Measurements from ENCODE around the gene SLC13A1. TPM values are rescaled to one million over a fixed set of nuclear protein-coding genes. Genes with fewer than 3 reads are reported as not detected.

Gene SLC13A1
- total and polyA plus RNA-seq, 4 experiments from 2014 or later: not detected

DNA sequence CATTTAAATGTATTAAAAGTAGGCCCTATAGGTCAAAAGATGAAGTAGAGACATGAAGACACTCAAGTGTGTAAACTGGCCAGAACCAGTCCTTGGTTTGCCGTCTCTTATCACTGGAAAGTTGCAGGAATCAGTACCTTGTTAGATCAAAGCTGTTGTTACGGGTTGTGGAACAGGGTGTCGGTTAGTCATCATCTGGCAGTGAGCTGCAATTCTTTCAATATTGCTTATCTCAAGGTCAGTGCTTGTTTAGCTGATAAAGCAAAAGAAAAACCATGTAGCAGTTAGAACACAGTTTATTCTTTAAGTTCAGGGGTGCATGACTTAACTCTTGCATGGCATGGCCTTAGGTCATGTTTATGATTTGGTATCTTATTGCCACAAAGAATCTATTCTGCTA, 10.0 kb upstream of the SLC13A1 start:
- Histone ChIP-seq H3K27me3 (ENCODE audit: insufficient read depth, low read length) (no peaks in the 10 kb centered on the region), H3K36me3 (ENCODE audit: insufficient read depth, low read length) (no peaks in the 10 kb centered on the region), H3K9me3 (ENCODE audit: control insufficient read depth in 1 of 2, low read length in 2 of 2) (no peaks in the 10 kb centered on the region), H3K4me3 (ENCODE audit: low read length in 2 of 2) (no peak overlapping the region), H3K4me1 (ENCODE audit: insufficient read depth, low read length) (no peaks in the 10 kb centered on the region), H3K27ac (ENCODE audit: low read depth, low read length) (no peak overlapping the region)
- Mint-ChIP-seq H3K9me3 (peaks cover 0 to 6% (median 3%) of the 10 kb centered on the region in 8 donors), H3K27me3 (no peaks in the 10 kb centered on the region), H3K27ac (no peak overlapping the region), H3K4me3 (no peak overlapping the region), H3K4me1 (no peaks in the 10 kb centered on the region), H3K36me3 (no peaks in the 10 kb centered on the region)
- POLR2A ChIA-PET (ENCODE audit: partially characterized antibody): no interaction called here
- CTCF ChIA-PET (ENCODE audit: partially characterized antibody): no interaction called here
- no peak for DNase-seq
- intact Hi-C loops (cut with micrococcal nuclease): no loop called here

DNA sequence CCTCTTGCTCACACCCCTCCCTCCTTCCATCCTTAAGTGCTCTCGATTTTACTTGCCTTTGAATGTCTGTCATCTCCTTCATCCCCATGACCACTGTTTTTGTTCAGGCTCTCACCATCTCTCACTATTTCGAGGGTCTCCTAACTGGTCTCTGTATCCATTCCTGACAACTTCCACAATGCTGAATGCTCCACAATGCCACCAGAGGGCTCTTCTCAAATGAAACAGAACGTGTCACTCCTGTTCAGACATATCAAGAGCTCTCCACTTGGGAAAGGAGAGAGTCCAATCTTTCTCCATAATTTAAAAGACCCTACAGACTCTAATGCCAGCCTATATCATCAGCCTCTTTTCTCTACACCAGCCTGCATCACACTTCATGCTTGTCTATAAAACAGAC, 9.0 kb upstream of the SLC13A1 start:
- intact Hi-C loops (cut with micrococcal nuclease): no loop called here
- POLR2A ChIA-PET (ENCODE audit: partially characterized antibody): no interaction called here
- no peaks in the 10 kb centered on the region for H3K9me3 ChIP-seq (ENCODE audit: control insufficient read depth in 1 of 2, low read length in 2 of 2)
- no peaks in the 10 kb centered on the region for H3K4me1 Mint-ChIP-seq
- H3K9me3 Mint-ChIP-seq: peaks cover 0 to 4% (median 2%) of the 10 kb centered on the region in 8 donors
- no peaks in the 10 kb centered on the region for H3K27me3 ChIP-seq (ENCODE audit: insufficient read depth, low read length)
- CTCF ChIA-PET (ENCODE audit: partially characterized antibody): no interaction called here
- H3K27ac Mint-ChIP-seq: no peak overlapping the region
- no peaks in the 10 kb centered on the region for H3K36me3 Mint-ChIP-seq
- no peaks in the 10 kb centered on the region for H3K36me3 ChIP-seq (ENCODE audit: insufficient read depth, low read length)
- no peaks in the 10 kb centered on the region for H3K27me3 Mint-ChIP-seq
- no peak overlapping the region for H3K27ac ChIP-seq (ENCODE audit: low read depth, low read length)
- H3K4me1 ChIP-seq (ENCODE audit: insufficient read depth, low read length): no peaks in the 10 kb centered on the region
- DNase-seq: no peak
- no peak overlapping the region for H3K4me3 ChIP-seq (ENCODE audit: low read length in 2 of 2)
- H3K4me3 Mint-ChIP-seq: no peak overlapping the region

DNA sequence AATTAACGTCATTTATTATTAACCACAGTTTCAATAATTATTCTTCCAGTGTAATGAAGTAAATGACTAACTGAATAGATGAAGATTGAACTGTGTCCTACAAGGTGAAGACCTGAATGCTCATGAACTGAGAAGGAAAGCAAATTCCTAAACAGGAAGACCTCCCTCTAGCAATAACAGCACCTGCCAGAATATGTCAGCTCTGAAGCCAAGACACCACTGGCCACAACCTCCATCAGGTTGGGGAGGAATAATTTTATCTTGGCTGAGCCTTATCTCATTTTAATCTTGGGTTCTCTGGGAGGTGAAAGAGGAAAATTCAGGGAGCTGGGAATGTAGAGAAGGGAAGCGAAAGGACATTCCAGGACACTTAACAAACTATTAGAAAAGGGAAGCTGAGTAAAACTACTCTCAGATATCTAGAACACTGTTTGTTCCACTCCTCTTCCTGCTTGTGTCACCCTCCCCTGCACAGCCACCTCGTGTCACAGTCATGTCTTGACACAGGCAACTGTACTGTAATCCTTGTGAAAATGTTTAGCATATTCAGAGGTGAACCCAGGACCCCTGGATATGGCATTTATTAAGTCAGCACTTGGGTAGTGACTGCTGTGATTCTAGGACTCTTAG, 4.6 kb upstream of the SLC13A1 start:
- Mint-ChIP-seq H3K4me3 (no peak overlapping the region), H3K4me1 (no peaks in the 10 kb centered on the region), H3K27ac (no peak overlapping the region), H3K36me3 (no peaks in the 10 kb centered on the region), H3K9me3 (peaks cover 0 to 2% (median 0%) of the 10 kb centered on the region in 8 donors), H3K27me3 (no peaks in the 10 kb centered on the region)
- DNase-seq: no peak
- Histone ChIP-seq H3K27me3 (ENCODE audit: insufficient read depth, low read length) (no peaks in the 10 kb centered on the region), H3K27ac (ENCODE audit: low read depth, low read length) (no peak overlapping the region), H3K4me3 (ENCODE audit: low read length in 2 of 2) (no peak overlapping the region), H3K9me3 (ENCODE audit: control insufficient read depth in 1 of 2, low read length in 2 of 2) (no peaks in the 10 kb centered on the region), H3K4me1 (ENCODE audit: insufficient read depth, low read length) (no peaks in the 10 kb centered on the region), H3K36me3 (ENCODE audit: insufficient read depth, low read length) (no peaks in the 10 kb centered on the region)
- POLR2A ChIA-PET (ENCODE audit: partially characterized antibody): no interaction called here
- CTCF ChIA-PET (ENCODE audit: partially characterized antibody): no interaction called here
- intact Hi-C loops (cut with micrococcal nuclease): no loop called here

DNA sequence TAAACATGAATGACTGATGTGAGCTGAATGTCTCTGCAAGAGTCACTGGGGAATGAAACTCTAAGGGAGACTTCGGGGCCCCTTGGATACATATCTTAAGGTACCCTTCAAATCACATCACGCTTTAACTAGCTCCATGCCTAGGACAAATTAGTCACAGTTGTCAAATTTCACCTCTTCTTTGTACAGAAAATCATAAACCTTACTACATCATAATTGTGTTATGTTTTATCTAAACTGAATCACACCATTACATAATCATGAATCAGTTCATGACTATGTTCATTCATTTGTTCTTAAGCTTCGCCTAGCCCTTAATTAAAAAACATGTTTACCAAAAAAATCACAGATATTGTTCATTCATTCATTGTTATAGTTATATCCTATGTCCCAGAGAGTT, 2.1 kb upstream of the SLC13A1 start:
- Histone ChIP-seq H3K27me3 (ENCODE audit: insufficient read depth, low read length) (no peaks in the 10 kb centered on the region), H3K4me3 (ENCODE audit: low read length in 2 of 2) (no peak overlapping the region), H3K27ac (ENCODE audit: low read depth, low read length) (no peak overlapping the region), H3K4me1 (ENCODE audit: insufficient read depth, low read length) (no peaks in the 10 kb centered on the region), H3K9me3 (ENCODE audit: control insufficient read depth in 1 of 2, low read length in 2 of 2) (no peaks in the 10 kb centered on the region), H3K36me3 (ENCODE audit: insufficient read depth, low read length) (no peaks in the 10 kb centered on the region)
- no peak overlapping the region for H3K27ac Mint-ChIP-seq
- no peak overlapping the region for H3K4me3 Mint-ChIP-seq
- ChIA-PET CTCF (ENCODE audit: partially characterized antibody) (no interaction called here), POLR2A (ENCODE audit: partially characterized antibody) (no interaction called here)
- no peaks in the 10 kb centered on the region for H3K4me1 Mint-ChIP-seq
- no peaks in the 10 kb centered on the region for H3K27me3 Mint-ChIP-seq
- no peak for DNase-seq
- no peaks in the 10 kb centered on the region for H3K36me3 Mint-ChIP-seq
- intact Hi-C loops (cut with micrococcal nuclease): no loop called here
- peaks cover 0 to 2% (median 0%) of the 10 kb centered on the region in 8 donors for H3K9me3 Mint-ChIP-seq

DNA sequence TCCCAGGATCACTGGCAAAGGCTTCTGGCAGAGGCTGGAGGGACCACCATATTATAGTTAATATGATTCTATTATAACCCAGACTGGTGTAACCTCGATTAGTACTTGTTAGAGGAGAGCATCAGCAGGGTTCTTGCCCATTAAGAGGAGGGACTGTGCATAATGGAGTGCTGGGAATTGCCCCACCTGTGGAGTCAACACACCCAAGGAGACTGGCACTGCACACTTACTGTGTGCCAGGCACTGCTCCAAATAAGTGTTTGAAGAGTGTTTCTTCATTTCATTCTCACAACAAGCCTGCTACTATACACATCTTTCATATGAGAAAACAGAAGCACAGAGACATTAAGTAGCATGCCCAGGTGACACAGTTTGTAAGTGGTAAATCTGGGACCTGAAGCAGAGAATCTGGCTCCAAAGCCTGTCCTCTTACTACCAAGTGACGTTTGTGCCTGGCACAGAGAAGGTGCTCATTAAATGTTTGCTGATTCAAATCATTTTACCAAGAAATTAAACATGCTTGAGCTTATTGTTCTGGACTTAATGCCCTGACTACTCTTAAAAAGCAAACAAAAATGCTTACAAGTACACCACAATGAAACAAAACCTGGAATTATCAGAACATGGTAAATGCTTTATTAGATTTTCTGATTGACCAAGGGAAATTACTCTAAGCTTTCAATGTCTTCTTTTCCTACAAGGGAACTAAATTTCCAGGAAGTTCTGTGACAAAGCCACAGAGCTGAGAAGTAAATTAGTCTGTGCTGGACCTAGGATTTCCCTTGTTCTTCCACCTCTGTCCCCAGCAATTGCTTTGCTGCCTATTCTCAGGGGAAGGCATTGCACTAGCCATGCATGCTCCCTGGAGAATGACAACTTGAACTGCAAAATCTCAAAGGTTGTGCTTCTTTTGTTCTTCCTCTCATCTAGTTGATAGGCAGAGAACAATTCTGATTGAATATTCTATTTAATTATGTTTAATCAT, 809 bp downstream of the SLC13A1 start:
- ChIA-PET CTCF (ENCODE audit: partially characterized antibody) (no interaction called here), POLR2A (ENCODE audit: partially characterized antibody) (no interaction called here)
- Mint-ChIP-seq H3K4me1 (no peaks in the 10 kb centered on the region), H3K36me3 (no peaks in the 10 kb centered on the region), H3K27me3 (no peaks in the 10 kb centered on the region), H3K4me3 (no peak overlapping the region), H3K9me3 (peaks cover 0 to 2% (median 0%) of the 10 kb centered on the region in 8 donors), H3K27ac (no peak overlapping the region)
- no peak overlapping the region for H3K27ac ChIP-seq (ENCODE audit: low read depth, low read length)
- no peaks in the 10 kb centered on the region for H3K27me3 ChIP-seq (ENCODE audit: insufficient read depth, low read length)
- intact Hi-C loops (cut with micrococcal nuclease): no loop called here
- no peak for DNase-seq
- no peaks in the 10 kb centered on the region for H3K4me1 ChIP-seq (ENCODE audit: insufficient read depth, low read length)
- H3K36me3 ChIP-seq (ENCODE audit: insufficient read depth, low read length): no peaks in the 10 kb centered on the region
- H3K4me3 ChIP-seq (ENCODE audit: low read length in 2 of 2): no peak overlapping the region
- H3K9me3 ChIP-seq (ENCODE audit: control insufficient read depth in 1 of 2, low read length in 2 of 2): no peaks in the 10 kb centered on the region

DNA sequence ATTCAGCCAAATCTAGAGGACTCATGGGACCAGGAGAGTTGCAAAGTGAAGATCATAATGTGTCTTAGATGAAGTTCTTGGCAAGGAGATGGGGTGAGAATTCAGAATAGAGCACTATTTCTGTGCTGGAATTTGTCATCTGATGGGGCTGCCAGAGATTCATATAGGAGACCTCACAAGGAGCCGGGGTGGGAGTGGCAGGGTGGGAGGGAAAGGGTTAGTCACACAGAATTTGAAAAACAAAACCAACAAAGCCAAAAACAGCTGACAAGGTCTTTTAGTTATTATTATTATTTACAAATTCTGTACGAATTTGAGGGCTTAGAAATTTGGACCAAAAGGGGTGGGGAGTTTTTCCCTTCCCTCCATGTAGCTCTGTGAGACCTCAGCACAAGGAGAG, 1.7 kb downstream of the SLC13A1 start:
- Mint-ChIP-seq H3K27ac (no peak overlapping the region), H3K27me3 (no peaks in the 10 kb centered on the region)
- no peak for DNase-seq

DNA sequence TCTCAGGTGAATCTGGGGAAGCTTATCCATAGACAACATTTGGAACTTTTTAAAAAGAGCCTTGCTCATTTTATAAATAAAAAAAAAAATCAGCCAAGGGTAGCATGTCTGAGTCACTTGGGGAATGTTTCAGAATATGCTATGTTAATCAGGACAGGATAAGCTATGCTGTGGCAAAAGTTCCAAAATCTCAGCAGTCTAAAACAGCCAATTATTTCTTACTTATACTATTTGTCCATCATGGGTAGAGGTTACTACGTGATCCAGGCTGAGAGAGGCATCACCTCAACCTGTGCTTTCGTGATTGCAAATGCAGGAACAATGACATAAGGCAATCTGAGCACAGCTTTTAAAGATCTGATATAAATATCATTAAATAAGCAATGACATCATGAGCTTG, 6.5 kb downstream of the SLC13A1 start:
- Histone ChIP-seq H3K27ac (ENCODE audit: low read depth, low read length) (no peak overlapping the region), H3K4me3 (ENCODE audit: low read length in 2 of 2) (no peak overlapping the region), H3K27me3 (ENCODE audit: insufficient read depth, low read length) (no peaks in the 10 kb centered on the region), H3K9me3 (ENCODE audit: control insufficient read depth in 1 of 2, low read length in 2 of 2) (no peaks in the 10 kb centered on the region), H3K36me3 (ENCODE audit: insufficient read depth, low read length) (no peaks in the 10 kb centered on the region), H3K4me1 (ENCODE audit: insufficient read depth, low read length) (no peaks in the 10 kb centered on the region)
- intact Hi-C loops (cut with micrococcal nuclease): no loop called here
- no peak overlapping the region for H3K27ac Mint-ChIP-seq
- H3K4me1 Mint-ChIP-seq: no peaks in the 10 kb centered on the region
- no peak overlapping the region for H3K4me3 Mint-ChIP-seq
- H3K36me3 Mint-ChIP-seq: no peaks in the 10 kb centered on the region
- H3K9me3 Mint-ChIP-seq: peaks cover 0 to 5% (median 2%) of the 10 kb centered on the region in 8 donors
- no peaks in the 10 kb centered on the region for H3K27me3 Mint-ChIP-seq
- ChIA-PET CTCF (ENCODE audit: partially characterized antibody) (no interaction called here), POLR2A (ENCODE audit: partially characterized antibody) (no interaction called here)
- DNase-seq: no peak

More for the DNA sequence above, 1.7 kb downstream of the SLC13A1 start:
- ChIA-PET CTCF (ENCODE audit: partially characterized antibody) (no interaction called here), POLR2A (ENCODE audit: partially characterized antibody) (no interaction called here)
- H3K4me1 Mint-ChIP-seq: no peaks in the 10 kb centered on the region
- H3K36me3 ChIP-seq (ENCODE audit: insufficient read depth, low read length): no peaks in the 10 kb centered on the region
- H3K9me3 ChIP-seq (ENCODE audit: control insufficient read depth in 1 of 2, low read length in 2 of 2): no peaks in the 10 kb centered on the region
- H3K4me3 Mint-ChIP-seq: no peak overlapping the region
- H3K4me1 ChIP-seq (ENCODE audit: insufficient read depth, low read length): no peaks in the 10 kb centered on the region
- H3K27me3 ChIP-seq (ENCODE audit: insufficient read depth, low read length): no peaks in the 10 kb centered on the region
- no peak overlapping the region for H3K4me3 ChIP-seq (ENCODE audit: low read length in 2 of 2)
- no peak overlapping the region for H3K27ac ChIP-seq (ENCODE audit: low read depth, low read length)
- H3K9me3 Mint-ChIP-seq: peaks cover 0 to 3% (median 0%) of the 10 kb centered on the region in 8 donors
- intact Hi-C loops (cut with micrococcal nuclease): no loop called here
- H3K36me3 Mint-ChIP-seq: no peaks in the 10 kb centered on the region

All from CD4-positive, alpha-beta memory T cell (primary cell).